Epithelial cell of esophagus (primary cell): ENCODE data around the gene SENP7.

Source experiments
- DNase-seq: peaks from one replicate; pipeline ENCODE4 v3.0.0; 2010; ENCODE audit warnings: low read depth
- H3K4me3 ChIP-seq: 2 replicates; pipeline ENCODE4 v1.5.1; 2011; ENCODE audit warnings: mild to moderate bottlenecking, low read length, control low read depth
- TF ChIP-seq, protein P1 (sequence below): IDR thresholded peaks from 2 replicates; pipeline ENCODE4 v1.5.1; 2011; ENCODE audit warnings: low read depth, mild to moderate bottlenecking, low read length, control low read depth, inconsistent platforms; ENCODE audit not compliant: insufficient read depth; ENCODE audit errors: missing control alignments

Gene SENP7

DNA sequence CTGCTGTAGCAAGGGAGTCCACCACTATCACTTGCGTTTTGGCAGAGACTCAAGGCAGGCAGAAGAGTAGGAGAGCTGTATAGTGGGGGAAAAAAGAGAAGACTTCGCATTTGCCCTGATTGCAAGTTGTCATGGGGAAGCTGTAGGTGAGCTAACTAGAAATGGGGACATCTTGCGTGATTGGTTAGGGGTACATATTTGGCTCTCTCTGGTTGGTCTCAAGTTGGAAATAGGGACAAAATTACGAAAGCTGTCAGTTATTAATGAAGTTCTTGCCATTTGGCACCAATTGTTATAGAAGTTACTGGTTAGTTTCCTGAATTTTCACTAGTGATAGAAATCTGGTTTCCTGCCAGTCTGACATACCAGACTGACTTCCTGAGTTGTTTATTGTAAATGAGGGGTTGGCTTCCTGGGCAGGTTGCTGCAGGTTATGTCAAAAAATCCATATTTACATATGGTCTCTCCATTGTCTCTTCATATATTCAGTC is 8.2 kb upstream of the SENP7 start:
- H3K4me3 ChIP-seq: no peak overlapping the region
- peak; percentile 59 for DNase-seq
- TF ChIP-seq, protein P1, sequence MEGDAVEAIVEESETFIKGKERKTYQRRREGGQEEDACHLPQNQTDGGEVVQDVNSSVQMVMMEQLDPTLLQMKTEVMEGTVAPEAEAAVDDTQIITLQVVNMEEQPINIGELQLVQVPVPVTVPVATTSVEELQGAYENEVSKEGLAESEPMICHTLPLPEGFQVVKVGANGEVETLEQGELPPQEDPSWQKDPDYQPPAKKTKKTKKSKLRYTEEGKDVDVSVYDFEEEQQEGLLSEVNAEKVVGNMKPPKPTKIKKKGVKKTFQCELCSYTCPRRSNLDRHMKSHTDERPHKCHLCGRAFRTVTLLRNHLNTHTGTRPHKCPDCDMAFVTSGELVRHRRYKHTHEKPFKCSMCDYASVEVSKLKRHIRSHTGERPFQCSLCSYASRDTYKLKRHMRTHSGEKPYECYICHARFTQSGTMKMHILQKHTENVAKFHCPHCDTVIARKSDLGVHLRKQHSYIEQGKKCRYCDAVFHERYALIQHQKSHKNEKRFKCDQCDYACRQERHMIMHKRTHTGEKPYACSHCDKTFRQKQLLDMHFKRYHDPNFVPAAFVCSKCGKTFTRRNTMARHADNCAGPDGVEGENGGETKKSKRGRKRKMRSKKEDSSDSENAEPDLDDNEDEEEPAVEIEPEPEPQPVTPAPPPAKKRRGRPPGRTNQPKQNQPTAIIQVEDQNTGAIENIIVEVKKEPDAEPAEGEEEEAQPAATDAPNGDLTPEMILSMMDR: no peak

DNA sequence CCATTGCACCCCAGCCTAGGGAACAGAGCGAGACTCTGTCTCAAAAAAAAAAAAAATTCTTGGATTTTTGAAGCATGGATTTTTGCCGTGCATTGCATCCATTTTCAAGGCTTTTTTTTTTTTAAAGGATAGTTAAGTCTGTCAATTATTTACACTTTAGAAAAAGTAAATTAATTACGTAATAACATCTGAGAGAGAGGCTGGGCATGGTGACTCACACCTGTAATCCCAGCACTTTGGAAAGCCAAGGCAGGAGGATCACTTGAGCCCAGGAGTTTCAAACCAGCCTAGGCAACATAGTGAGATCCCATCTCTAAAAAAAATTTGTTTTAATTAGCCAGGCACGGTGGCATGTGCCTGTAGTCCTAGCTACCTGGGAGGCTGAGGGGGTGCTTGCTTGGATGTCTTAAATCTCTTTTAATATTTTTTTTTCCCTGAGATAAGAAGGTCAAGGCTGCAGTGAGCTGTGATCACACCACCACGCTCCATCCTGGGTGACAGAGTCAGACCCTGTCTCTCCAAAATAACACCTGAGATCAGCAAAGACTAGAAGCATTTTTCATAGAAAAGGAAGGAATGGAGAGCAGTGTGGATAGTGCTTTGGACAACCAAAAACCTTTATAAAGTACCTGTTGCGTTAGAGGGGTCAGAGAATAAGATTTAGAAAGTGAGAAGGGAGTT is 6.8 kb upstream of the SENP7 start:
- no peak overlapping the region for H3K4me3 ChIP-seq
- peak; percentile 66 for DNase-seq
- TF ChIP-seq, protein P1: no peak

DNA sequence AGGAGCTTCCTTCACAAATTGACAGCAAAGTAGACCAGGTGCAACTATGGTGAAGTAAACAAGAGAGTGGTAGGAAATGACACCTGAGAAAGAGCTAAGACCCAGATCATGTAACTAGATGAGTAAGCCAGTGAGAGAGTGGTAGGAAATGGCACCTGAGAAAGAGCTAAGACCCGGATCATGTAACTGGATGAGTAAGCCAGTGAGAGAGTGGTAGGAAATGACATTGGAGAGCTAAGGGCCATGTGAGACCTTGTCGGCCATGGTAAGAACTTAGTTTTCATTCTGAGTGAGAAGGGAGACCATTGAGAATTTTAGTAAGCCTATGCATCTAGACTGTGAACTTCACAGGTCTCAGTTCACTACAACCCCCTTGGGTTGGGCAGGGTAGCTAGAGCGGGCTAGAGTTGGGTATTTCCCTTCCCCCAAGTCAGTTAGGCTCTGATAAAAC is 5.4 kb upstream of the SENP7 start:
- TF ChIP-seq, protein P1: no peak
- DNase-seq: peak; percentile 95
- no peak overlapping the region for H3K4me3 ChIP-seq

DNA sequence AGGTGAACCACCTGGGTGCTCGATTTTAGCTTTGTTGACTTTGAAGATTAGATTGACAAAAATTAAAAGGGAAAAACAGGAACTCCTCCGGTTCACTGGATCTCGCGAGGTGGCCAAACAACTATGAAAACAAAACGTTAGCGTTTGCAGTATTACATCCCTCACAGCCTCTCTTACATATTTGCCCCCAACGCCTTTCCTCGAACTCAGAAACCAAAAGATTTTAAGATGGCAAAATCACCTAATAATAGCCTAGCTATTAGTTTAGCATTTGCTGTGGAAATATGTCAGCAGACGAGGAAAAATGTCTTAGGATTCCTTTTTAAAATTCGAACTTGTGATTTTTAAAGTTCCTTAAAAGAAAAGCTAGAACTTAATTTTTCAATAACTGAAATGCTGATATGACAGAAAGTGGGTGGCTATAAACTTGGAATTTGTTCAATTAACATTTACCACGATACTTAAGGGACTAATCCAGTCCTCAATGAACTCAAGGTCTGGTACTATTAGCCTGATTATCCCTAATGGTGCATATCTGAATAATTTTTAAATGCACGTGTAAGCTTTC is 491 bp upstream of the SENP7 start:
- no peak for DNase-seq

DNA sequence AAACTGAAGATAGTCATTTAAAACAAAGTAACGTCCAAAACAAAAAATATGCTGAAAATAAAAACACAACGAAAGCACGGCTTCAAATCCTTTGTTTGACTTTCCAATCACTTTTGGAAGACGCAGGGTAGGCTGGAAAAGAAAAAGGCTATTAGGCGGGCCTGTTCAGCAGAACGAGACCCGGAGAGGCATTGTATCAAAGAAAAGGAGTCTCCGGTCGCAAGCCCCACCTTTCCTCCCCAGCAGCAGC is 691 bp downstream of the SENP7 start:
- TF ChIP-seq, protein P1: no peak
- peak overlapping the region; percentile 71 for H3K4me3 ChIP-seq
- no peak for DNase-seq

More for the DNA sequence above, 491 bp upstream of the SENP7 start:
- H3K4me3 ChIP-seq: peak overlapping the region; percentile 71
- TF ChIP-seq, protein P1: no peak

DNA sequence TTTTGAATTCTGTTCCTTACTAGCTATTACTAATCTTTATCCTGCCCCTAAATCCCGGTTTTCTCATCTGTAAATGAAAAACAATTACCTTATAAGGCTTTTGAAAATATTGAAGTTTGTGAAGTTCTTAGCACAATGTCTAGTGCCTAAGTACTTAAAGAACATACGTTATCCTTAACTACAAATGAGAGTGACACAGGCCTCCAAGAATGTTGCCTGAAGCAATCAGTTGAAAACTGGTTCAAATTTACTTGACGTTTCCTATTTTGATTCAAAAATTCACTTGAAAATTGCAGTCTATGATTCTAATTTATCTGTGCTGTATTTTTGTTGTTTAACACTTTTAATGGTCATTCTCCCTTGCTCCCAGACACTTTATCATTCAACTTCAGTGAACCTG is 3.2 kb downstream of the SENP7 start:
- TF ChIP-seq, protein P1: no peak
- no peak overlapping the region for H3K4me3 ChIP-seq
- peak; percentile 71 for DNase-seq

DNA sequence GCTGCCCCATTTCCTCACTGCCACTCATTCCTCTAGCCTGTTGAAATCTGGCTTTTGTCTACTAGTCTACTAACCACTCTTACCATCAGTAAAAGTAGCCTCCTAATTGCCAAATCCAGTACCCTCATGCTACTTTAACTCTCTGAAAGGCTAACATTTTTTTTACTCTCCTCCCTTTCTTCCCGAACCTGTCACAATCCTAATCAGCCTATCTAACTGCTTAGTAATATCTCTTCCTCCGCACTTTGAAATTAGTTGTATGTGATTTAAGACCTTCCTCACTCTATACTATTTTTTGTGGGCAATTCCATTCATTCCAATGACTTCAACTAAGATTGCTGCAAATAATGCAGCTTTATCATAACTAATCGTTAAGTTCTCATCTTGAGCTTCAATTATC is 3.7 kb downstream of the SENP7 start:
- TF ChIP-seq, protein P1: no peak
- no peak overlapping the region for H3K4me3 ChIP-seq
- DNase-seq: no peak
